HepG2 (cell line): ENCODE data around the gene ANKS4B. TPM values are rescaled to one million over a fixed set of nuclear protein-coding genes. Genes with fewer than 3 reads are reported as not detected.

ENCODE experiments used
- ARID2 ChIP-seq: sonication (generic); formaldehyde crosslinking; IDR thresholded peaks from 2 replicates; pipeline ENCODE4 v1.8.1; 2022; ENCODE audit warnings: mild to moderate bottlenecking, missing genetic modification reagents, borderline replicate concordance
- BORCS8-MEF2B ChIP-seq: sonication (generic); formaldehyde crosslinking; IDR thresholded peaks from 2 replicates; pipeline ENCODE4 v1.8.0; 2022; ENCODE audit warnings: mild to moderate bottlenecking, missing genetic modification reagents
- CCAR2 ChIP-seq: fragments of 200-400 bp; formaldehyde crosslinking; optimal IDR thresholded peaks from 2 replicates; pipeline ENCODE3; 2018; ENCODE audit warnings: low read depth, mild to moderate bottlenecking, low read length, moderate library complexity
- EED ChIP-seq: sonication (generic); formaldehyde crosslinking; IDR thresholded peaks from 2 replicates; pipeline ENCODE4 v1.5.0; 2020; ENCODE audit warnings: mild to moderate bottlenecking, missing genetic modification reagents
- ELF4 ChIP-seq: sonication (generic); formaldehyde crosslinking; IDR thresholded peaks from 2 replicates; pipeline ENCODE4 v1.5.0; 2020; ENCODE audit warnings: missing genetic modification reagents, mild to moderate bottlenecking, moderate library complexity, borderline replicate concordance
- GTF3A ChIP-seq: sonication (generic); formaldehyde crosslinking; conservative IDR thresholded peaks from 2 replicates; pipeline ENCODE4 v1.4.0; 2020; ENCODE audit warnings: mild to moderate bottlenecking, missing genetic modification reagents
- HOXA3 ChIP-seq: sonication (generic); formaldehyde crosslinking; IDR thresholded peaks from 2 replicates; pipeline ENCODE4 v1.5.0; 2020; ENCODE audit warnings: missing genetic modification reagents
- KDM5B ChIP-seq: sonication (generic); formaldehyde crosslinking; IDR thresholded peaks from 2 replicates; pipeline ENCODE4 v1.4.0; 2020; ENCODE audit warnings: missing genetic modification reagents, mild to moderate bottlenecking, borderline replicate concordance
- MIXL1 ChIP-seq: IDR thresholded peaks from 2 replicates; pipeline ENCODE4 v1.6.1; 2016
- POLR2AphosphoS2 ChIP-seq: IDR thresholded peaks from 2 replicates; pipeline ENCODE4 v1.6.1; 2011; ENCODE audit warnings: low read depth, low read length, improper control_type of control experiment
- RFX3 ChIP-seq: IDR thresholded peaks from 2 replicates; pipeline ENCODE4 v1.6.1; 2016; ENCODE audit warnings: missing biosample characterization, missing genetic modification reagents
- SALL1 ChIP-seq: sonication (generic); formaldehyde crosslinking; IDR thresholded peaks from 2 replicates; pipeline ENCODE4 v1.8.0; 2022; ENCODE audit warnings: mild to moderate bottlenecking, missing genetic modification reagents
- ZNF180 ChIP-seq: sonication (generic); formaldehyde crosslinking; IDR thresholded peaks from 2 replicates; pipeline ENCODE4 v1.4.0; 2020; ENCODE audit warnings: low read depth, missing genetic modification reagents, borderline replicate concordance
- ZNF335 ChIP-seq: sonication (generic); formaldehyde crosslinking; IDR thresholded peaks from 2 replicates; pipeline ENCODE4 v1.4.0; 2020; ENCODE audit warnings: missing genetic modification reagents
- ZNF510 ChIP-seq: sonication (generic); formaldehyde crosslinking; IDR thresholded peaks from 2 replicates; pipeline ENCODE4 v1.4.0; 2020; ENCODE audit warnings: low read depth, mild to moderate bottlenecking, missing genetic modification reagents
- ZNF839 ChIP-seq: sonication (generic); formaldehyde crosslinking; IDR thresholded peaks from 2 replicates; pipeline ENCODE4 v1.4.0; 2020; ENCODE audit warnings: missing genetic modification reagents, mild to moderate bottlenecking, borderline replicate concordance
- polyA plus RNA-seq, 8 experiments: library from polyadenylated mRNA; depleted of rRNA in 3 of 8; stranded (reverse) in 7 of 8; unstranded in 1 of 8; fragments of >200 nt; fragmentation: Illumina TruSeq in 4 of 8; extraction: Trizol in 4 of 8; gene quantifications; 2 replicates each; pipeline versions ENCODE4 v1.2.1 to v1.2.3, GENCODE V29; 2011 to 2016; ENCODE audit warnings: low read depth in 4 of 8, missing spikeins in 1 of 8, mixed read lengths in 1 of 8; ENCODE audit not compliant: insufficient read depth in 1 of 8
- total RNA-seq, 5 experiments: library from RNA; depleted of rRNA; stranded (reverse); fragments of >200 nt; fragmentation: Illumina TruSeq; extraction: Trizol; gene quantifications; 2 replicates each; pipeline ENCODE4 v1.2.3, GENCODE V29; 2016; ENCODE audit warnings: low read depth in 1 of 5
- TF ChIP-seq, protein P1 (sequence below): sonication (generic); formaldehyde crosslinking; conservative IDR thresholded peaks from 2 replicates; pipeline ENCODE4 v1.4.0; 2020; ENCODE audit warnings: missing genetic modification reagents
- TF ChIP-seq, protein P2 (sequence below): sonication (generic); formaldehyde crosslinking; IDR thresholded peaks from 2 replicates; pipeline ENCODE4 v1.8.0; 2022; ENCODE audit warnings: mild to moderate bottlenecking, missing genetic modification reagents
- TF ChIP-seq, protein P3 (sequence below): sonication (generic); formaldehyde crosslinking; IDR thresholded peaks from 2 replicates; pipeline ENCODE4 v1.5.0; 2020; ENCODE audit warnings: missing genetic modification reagents
- TF ChIP-seq, protein P4 (sequence below): sonication (generic); formaldehyde crosslinking; IDR thresholded peaks from 2 replicates; pipeline ENCODE4 v1.5.0; 2020; ENCODE audit warnings: mild to moderate bottlenecking, missing genetic modification reagents, borderline replicate concordance
- TF ChIP-seq, protein P5 (sequence below): IDR thresholded peaks from 2 replicates; pipeline ENCODE4 v1.6.1; 2016; ENCODE audit warnings: missing compliant biosample characterization, missing genetic modification reagents, borderline replicate concordance
- TF ChIP-seq, protein P6 (sequence below): sonication (generic); formaldehyde crosslinking; IDR thresholded peaks from 2 replicates; pipeline ENCODE4 v1.8.1; 2023; ENCODE audit warnings: mild to moderate bottlenecking, moderate library complexity, missing genetic modification reagents

The ANKS4B gene
- total and polyA plus RNA-seq, 2 of the 13 experiments (the other 11 are each of a cell fraction or from before 2014, with no cell fraction given), result 6.5 to 30.0 TPM

DNA sequence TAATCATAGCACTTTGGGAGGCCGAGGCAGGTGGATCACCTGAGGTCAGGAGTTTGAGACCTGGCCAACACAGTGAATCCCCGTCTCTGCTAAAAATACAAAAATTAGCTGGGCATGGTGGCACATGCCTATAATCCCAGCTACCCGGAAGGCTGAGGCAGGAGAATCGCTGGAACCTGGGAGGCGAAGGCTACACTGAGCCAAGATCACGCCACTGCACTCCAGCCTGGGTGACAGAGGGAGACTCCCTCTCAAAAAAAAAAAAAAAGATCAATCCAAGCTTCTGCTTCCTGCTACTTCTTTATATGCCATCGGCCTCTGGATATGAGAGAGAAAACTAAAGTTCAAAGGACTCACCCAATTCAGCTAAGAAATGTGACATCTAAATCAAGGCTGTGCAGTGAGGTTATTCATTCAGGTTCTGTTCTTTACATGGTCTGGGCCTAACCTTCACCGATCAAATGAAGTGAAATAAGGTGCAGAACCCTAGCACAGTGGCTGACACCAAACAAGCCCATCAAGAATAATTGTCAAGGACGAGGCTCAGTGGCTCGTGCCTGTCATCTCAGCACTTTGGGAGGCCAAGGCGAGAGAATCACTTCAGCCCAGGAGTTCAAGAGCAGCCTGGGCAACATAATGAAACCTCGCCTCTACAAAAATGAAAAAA is 47.7 kb upstream of the ANKS4B start (continued):
- TF ChIP-seq, protein P1, sequence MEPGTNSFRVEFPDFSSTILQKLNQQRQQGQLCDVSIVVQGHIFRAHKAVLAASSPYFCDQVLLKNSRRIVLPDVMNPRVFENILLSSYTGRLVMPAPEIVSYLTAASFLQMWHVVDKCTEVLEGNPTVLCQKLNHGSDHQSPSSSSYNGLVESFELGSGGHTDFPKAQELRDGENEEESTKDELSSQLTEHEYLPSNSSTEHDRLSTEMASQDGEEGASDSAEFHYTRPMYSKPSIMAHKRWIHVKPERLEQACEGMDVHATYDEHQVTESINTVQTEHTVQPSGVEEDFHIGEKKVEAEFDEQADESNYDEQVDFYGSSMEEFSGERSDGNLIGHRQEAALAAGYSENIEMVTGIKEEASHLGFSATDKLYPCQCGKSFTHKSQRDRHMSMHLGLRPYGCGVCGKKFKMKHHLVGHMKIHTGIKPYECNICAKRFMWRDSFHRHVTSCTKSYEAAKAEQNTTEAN (CRISPR knock-in tag), result no peak
- TF ChIP-seq MIXL1 (CRISPR knock-in tag) (no peak), RFX3 (CRISPR knock-in tag) (no peak), ELF4 (no peak), EED (CRISPR knock-in tag) (no peak), ZNF839 (CRISPR knock-in tag) (no peak), BORCS8-MEF2B (CRISPR knock-in tag) (0 out of 2 replicates have a peak, but pooled peaks have one; percentile 25), ZNF180 (CRISPR knock-in tag) (0 out of 2 replicates have a peak, but pooled peaks have one; percentile 77), CCAR2 (peak; percentile 35), ZNF510 (CRISPR knock-in tag) (no peak), HOXA3 (CRISPR knock-in tag) (no peak), KDM5B (0 out of 2 replicates have a peak, but pooled peaks have one; percentile 20), SALL1 (CRISPR knock-in tag) (no peak), ZNF335 (CRISPR knock-in tag) (no peak), ARID2 (0 out of 2 replicates have a peak, but pooled peaks have one; percentile 12), GTF3A (CRISPR knock-in tag) (no peak), POLR2AphosphoS2 (no peak)
- TF ChIP-seq, protein P2, sequence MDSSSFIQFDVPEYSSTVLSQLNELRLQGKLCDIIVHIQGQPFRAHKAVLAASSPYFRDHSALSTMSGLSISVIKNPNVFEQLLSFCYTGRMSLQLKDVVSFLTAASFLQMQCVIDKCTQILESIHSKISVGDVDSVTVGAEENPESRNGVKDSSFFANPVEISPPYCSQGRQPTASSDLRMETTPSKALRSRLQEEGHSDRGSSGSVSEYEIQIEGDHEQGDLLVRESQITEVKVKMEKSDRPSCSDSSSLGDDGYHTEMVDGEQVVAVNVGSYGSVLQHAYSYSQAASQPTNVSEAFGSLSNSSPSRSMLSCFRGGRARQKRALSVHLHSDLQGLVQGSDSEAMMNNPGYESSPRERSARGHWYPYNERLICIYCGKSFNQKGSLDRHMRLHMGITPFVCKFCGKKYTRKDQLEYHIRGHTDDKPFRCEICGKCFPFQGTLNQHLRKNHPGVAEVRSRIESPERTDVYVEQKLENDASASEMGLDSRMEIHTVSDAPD (CRISPR knock-in tag), result 0 out of 2 replicates have a peak, but pooled peaks have one; percentile 2
- TF ChIP-seq, protein P3, sequence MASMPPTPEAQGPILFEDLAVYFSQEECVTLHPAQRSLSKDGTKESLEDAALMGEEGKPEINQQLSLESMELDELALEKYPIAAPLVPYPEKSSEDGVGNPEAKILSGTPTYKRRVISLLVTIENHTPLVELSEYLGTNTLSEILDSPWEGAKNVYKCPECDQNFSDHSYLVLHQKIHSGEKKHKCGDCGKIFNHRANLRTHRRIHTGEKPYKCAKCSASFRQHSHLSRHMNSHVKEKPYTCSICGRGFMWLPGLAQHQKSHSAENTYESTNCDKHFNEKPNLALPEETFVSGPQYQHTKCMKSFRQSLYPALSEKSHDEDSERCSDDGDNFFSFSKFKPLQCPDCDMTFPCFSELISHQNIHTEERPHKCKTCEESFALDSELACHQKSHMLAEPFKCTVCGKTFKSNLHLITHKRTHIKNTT (CRISPR knock-in tag), result no peak
- TF ChIP-seq, protein P4, sequence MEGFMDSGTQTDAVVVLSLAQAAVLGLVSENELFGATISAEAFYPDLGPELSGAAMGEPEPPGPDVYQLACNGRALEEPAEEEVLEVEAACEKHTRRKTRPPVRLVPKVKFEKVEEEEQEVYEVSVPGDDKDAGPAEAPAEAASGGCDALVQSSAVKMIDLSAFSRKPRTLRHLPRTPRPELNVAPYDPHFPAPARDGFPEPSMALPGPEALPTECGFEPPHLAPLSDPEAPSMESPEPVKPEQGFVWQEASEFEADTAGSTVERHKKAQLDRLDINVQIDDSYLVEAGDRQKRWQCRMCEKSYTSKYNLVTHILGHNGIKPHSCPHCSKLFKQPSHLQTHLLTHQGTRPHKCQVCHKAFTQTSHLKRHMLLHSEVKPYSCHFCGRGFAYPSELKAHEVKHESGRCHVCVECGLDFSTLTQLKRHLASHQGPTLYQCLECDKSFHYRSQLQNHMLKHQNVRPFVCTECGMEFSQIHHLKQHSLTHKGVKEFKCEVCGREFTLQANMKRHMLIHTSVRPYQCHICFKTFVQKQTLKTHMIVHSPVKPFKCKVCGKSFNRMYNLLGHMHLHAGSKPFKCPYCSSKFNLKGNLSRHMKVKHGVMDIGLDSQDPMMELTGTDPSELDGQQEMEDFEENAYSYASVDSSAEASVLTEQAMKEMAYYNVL (CRISPR knock-in tag), result no peak
- TF ChIP-seq, protein P5, sequence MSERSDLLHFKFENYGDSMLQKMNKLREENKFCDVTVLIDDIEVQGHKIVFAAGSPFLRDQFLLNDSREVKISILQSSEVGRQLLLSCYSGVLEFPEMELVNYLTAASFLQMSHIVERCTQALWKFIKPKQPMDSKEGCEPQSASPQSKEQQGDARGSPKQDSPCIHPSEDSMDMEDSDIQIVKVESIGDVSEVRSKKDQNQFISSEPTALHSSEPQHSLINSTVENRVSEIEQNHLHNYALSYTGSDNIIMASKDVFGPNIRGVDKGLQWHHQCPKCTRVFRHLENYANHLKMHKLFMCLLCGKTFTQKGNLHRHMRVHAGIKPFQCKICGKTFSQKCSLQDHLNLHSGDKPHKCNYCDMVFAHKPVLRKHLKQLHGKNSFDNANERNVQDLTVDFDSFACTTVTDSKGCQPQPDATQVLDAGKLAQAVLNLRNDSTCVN, result no peak
- TF ChIP-seq, protein P6, sequence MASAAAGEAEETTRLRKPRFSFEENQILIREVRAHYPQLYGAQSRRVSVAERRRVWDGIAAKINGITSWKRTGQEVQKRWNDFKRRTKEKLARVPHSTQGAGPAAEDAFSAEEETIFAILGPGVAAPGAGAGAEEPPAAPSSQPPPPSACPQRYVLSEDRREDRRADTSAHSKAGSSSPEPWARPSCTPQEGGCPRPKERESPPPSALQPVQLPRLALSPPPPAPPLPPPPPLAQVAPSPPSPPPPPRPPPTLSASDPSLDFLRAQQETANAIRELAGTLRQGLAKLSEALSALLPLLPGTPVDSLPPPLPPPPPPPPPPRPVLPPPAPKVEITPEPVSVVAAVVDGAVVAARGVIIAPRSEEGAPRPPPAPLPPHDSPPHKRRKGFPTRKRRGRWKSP (CRISPR knock-in tag), result no peak
